ENCODE data around the gene ENPP3. TPM values are rescaled to one million over a fixed set of nuclear protein-coding genes. Genes with fewer than 3 reads are reported as not detected.
A peak's percentile ranks its signal among the peaks of the same experiment; 100 is the strongest.

Gene ENPP3
- total and polyA plus RNA-seq, 9 of the 15 experiments (the other 6 are each of a cell fraction or from before 2014, with no cell fraction given), result 14.0 to 32.8 (median 21.6) TPM

GRCh38 chr6:131663578-131664165, 26.6 kb downstream of the ENPP3 start:
- POLR2A ChIA-PET, result no interaction called here
- H3K9me3 ChIP-seq (replicated peaks; ENCODE audit: control insufficient read depth, insufficient read depth, low read depth, low read length), result no peaks in the 10 kb centered on the region
- TF ChIP-seq, protein P1, sequence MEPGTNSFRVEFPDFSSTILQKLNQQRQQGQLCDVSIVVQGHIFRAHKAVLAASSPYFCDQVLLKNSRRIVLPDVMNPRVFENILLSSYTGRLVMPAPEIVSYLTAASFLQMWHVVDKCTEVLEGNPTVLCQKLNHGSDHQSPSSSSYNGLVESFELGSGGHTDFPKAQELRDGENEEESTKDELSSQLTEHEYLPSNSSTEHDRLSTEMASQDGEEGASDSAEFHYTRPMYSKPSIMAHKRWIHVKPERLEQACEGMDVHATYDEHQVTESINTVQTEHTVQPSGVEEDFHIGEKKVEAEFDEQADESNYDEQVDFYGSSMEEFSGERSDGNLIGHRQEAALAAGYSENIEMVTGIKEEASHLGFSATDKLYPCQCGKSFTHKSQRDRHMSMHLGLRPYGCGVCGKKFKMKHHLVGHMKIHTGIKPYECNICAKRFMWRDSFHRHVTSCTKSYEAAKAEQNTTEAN (CRISPR knock-in tag; IDR thresholded peaks at IDR 0.05), result no peak
- no peak for TF ChIP-seq TSHZ1 (CRISPR knock-in tag; IDR thresholded peaks at IDR 0.05)
- TF ChIP-seq CREB1 (IDR thresholded peaks at IDR 0.05), result 0 out of 2 replicates have a peak, but pooled peaks have one; percentile 12
- no peak for TF ChIP-seq CREB1 (CRISPR knock-in tag; IDR thresholded peaks at IDR 0.05)
- no peak for TF ChIP-seq TAL1 (IDR thresholded peaks at IDR 0.05)
- no peak for TF ChIP-seq ATF1 (CRISPR knock-in tag; IDR thresholded peaks at IDR 0.05)
- TF ChIP-seq ATF1 (tag; IDR thresholded peaks at IDR 0.05), result no peak
- no peak for TF ChIP-seq RBFOX2 (IDR thresholded peaks at IDR 0.05; ENCODE audit: low read depth, low read length)
- TF ChIP-seq CC2D1A (IDR thresholded peaks at IDR 0.05), result no peak
- peak; percentile 82 for TF ChIP-seq ZNF121 (CRISPR knock-in tag; conservative IDR thresholded peaks at IDR 0.05)
- no peak overlapping the region for H2AFZ ChIP-seq (ENCODE audit: low read depth, low read length)
- no TSS peak for BruUV-seq (replicated peaks)
- H3K79me2 ChIP-seq (ENCODE audit: control insufficient read depth, insufficient read depth, low read length), result no peaks in the 10 kb centered on the region; the same call in 2 of the 3 replicates
- ATAC-seq (no peak), FAIRE-seq (peak; percentile 52), DNase-seq (ENCODE audit: extremely low read depth in 1 of 4, low spot score in 3 of 4) (no peak)
- H4K20me1 ChIP-seq (replicated peaks; ENCODE audit: control insufficient read depth, insufficient read depth, low read length), result no peaks in the 10 kb centered on the region
- CTCF ChIA-PET (ENCODE audit: low intra/inter-chr PET ratio), result no interaction called here
- H3K9me1 ChIP-seq (ENCODE audit: control insufficient read depth, insufficient read depth, low read length), result no peaks in the 10 kb centered on the region
- H3K36me3 ChIP-seq (ENCODE audit: control insufficient read depth, insufficient read depth, low read length), result peaks cover 26% of the 10 kb centered on the region
- 63% methylated on average over 1 of the region's 2 CpGs for WGBS (ENCODE audit: insufficient coverage, low coverage, missing lambda C conversion rate)
- in situ Hi-C loops (cut with MboI) (no loop called here), intact Hi-C loops (cut with micrococcal nuclease) (no loop called here)
- H3K4me3 ChIP-seq, result no peak overlapping the region
- H3K9ac ChIP-seq (ENCODE audit: insufficient read depth in 1 of 2, low read depth in 2 of 2, low read length in 2 of 2), result no peak overlapping the region
- no peak overlapping the region for H3K4me2 ChIP-seq (ENCODE audit: insufficient read depth, low read length)
- H3K4me1 ChIP-seq (replicated peaks in 1 of 2; ENCODE audit: control insufficient read depth in 2 of 2, insufficient read depth in 2 of 2, low read length in 2 of 2), result peaks cover 0 to 15% of the 10 kb centered on the region in 2 experiments; a peak in 3 of 5 replicates
- no peaks in the 10 kb centered on the region for H3K27me3 ChIP-seq (ENCODE audit: control insufficient read depth in 2 of 2, insufficient read depth in 2 of 2, low read length in 2 of 2)
- H3K27ac ChIP-seq (ENCODE audit: extremely low read depth, low read depth, low read length), result no peak overlapping the region
